A549 (cell line): ENCODE measurements around the gene NEURL1.

Source experiments
- CTCF ChIP-seq: fragments of >200 bp; sonication (Bioruptor Twin); formaldehyde crosslinking; IDR thresholded peaks from 3 replicates; pipeline ENCODE4 v1.5.1; 2016
- EP300 ChIP-seq, 2 experiments: fragments of >200 bp; sonication (Bioruptor Twin); formaldehyde crosslinking; IDR thresholded peaks; 2 replicates in 1 of 2; 3 replicates in 1 of 2; pipeline ENCODE4 v1.6.1; 2016 to 2017
- FOSB ChIP-seq: fragments of 250-450 bp; sonication (Bioruptor Pico); IDR thresholded peaks from 2 replicates; pipeline ENCODE4 v1.5.0; 2020; ENCODE audit warnings: mild to moderate bottlenecking, moderate library complexity
- FOXS1 ChIP-seq: fragments of 250-450 bp; sonication (Bioruptor Pico); IDR thresholded peaks from 2 replicates; pipeline ENCODE4 v1.5.0; 2020; ENCODE audit warnings: mild to moderate bottlenecking, moderate library complexity
- JUN ChIP-seq, 2 experiments: fragments of >200 bp; sonication (Bioruptor Twin); formaldehyde crosslinking; IDR thresholded peaks; 2 replicates in 1 of 2; 3 replicates in 1 of 2; pipeline ENCODE4 v1.6.1; 2016 to 2017
- MYC ChIP-seq: IDR thresholded peaks from 2 replicates; pipeline ENCODE4 v1.6.1; 2012; ENCODE audit warnings: mild to moderate bottlenecking, inconsistent platforms, low read length, improper control_type of control experiment, borderline replicate concordance
- POLR2A ChIP-seq: IDR thresholded peaks from 2 replicates; pipeline ENCODE4 v1.6.1; 2012; ENCODE audit warnings: mild to moderate bottlenecking, low read length
- RFX5 ChIP-seq: fragments of 450-650 bp; IDR thresholded peaks from 2 replicates; pipeline ENCODE4 v1.7.1; 2014; ENCODE audit warnings: antibody characterized with exemption, mild to moderate bottlenecking, moderate library complexity
- RNF2 ChIP-seq: fragments of 200-600 bp; sonication (generic); IDR thresholded peaks from 2 replicates; pipeline ENCODE4 v1.6.1; 2016; ENCODE audit warnings: low read depth, mild to moderate bottlenecking, antibody characterized with exemption, moderate library complexity, borderline replicate concordance
- SREBF2 ChIP-seq: fragments of 450-650 bp; IDR thresholded peaks from 2 replicates; pipeline ENCODE4 v1.6.1; 2014; ENCODE audit warnings: mild to moderate bottlenecking, moderate library complexity
- ZNF302 ChIP-seq: fragments of 250-450 bp; sonication (Bioruptor Pico); IDR thresholded peaks from 2 replicates; pipeline ENCODE4 v1.9.0; 2021; ENCODE audit warnings: inconsistent platforms, mild to moderate bottlenecking, moderate library complexity
- TF ChIP-seq, protein P1 (sequence below): fragments of 150-350 bp; IDR thresholded peaks from 2 replicates; pipeline ENCODE4 v1.6.1; 2014; ENCODE audit warnings: low read depth, mild to moderate bottlenecking, low read length
- TF ChIP-seq, protein P2 (sequence below): fragments of 200-600 bp; sonication (generic); IDR thresholded peaks from 2 replicates; pipeline ENCODE4 v1.6.1; 2016; ENCODE audit warnings: antibody characterized with exemption, mild to moderate bottlenecking, moderate library complexity

- no peak for TF ChIP-seq CTCF
- TF ChIP-seq FOSB: no peak
- TF ChIP-seq, protein P1, sequence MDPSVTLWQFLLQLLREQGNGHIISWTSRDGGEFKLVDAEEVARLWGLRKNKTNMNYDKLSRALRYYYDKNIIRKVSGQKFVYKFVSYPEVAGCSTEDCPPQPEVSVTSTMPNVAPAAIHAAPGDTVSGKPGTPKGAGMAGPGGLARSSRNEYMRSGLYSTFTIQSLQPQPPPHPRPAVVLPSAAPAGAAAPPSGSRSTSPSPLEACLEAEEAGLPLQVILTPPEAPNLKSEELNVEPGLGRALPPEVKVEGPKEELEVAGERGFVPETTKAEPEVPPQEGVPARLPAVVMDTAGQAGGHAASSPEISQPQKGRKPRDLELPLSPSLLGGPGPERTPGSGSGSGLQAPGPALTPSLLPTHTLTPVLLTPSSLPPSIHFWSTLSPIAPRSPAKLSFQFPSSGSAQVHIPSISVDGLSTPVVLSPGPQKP: no peak
- TF ChIP-seq JUN (IDR thresholded peaks at IDR 0.05): no peak
- no peak for TF ChIP-seq EP300 (IDR thresholded peaks at IDR 0.05)
- no peak for TF ChIP-seq RNF2
- TF ChIP-seq POLR2A: no peak
- TF ChIP-seq FOXS1: no peak
- TF ChIP-seq MYC: no peak
- TF ChIP-seq SREBF2: no peak
- no peak for TF ChIP-seq RFX5
- no peak for TF ChIP-seq ZNF302 (CRISPR knock-in tag)
- TF ChIP-seq, protein P2, sequence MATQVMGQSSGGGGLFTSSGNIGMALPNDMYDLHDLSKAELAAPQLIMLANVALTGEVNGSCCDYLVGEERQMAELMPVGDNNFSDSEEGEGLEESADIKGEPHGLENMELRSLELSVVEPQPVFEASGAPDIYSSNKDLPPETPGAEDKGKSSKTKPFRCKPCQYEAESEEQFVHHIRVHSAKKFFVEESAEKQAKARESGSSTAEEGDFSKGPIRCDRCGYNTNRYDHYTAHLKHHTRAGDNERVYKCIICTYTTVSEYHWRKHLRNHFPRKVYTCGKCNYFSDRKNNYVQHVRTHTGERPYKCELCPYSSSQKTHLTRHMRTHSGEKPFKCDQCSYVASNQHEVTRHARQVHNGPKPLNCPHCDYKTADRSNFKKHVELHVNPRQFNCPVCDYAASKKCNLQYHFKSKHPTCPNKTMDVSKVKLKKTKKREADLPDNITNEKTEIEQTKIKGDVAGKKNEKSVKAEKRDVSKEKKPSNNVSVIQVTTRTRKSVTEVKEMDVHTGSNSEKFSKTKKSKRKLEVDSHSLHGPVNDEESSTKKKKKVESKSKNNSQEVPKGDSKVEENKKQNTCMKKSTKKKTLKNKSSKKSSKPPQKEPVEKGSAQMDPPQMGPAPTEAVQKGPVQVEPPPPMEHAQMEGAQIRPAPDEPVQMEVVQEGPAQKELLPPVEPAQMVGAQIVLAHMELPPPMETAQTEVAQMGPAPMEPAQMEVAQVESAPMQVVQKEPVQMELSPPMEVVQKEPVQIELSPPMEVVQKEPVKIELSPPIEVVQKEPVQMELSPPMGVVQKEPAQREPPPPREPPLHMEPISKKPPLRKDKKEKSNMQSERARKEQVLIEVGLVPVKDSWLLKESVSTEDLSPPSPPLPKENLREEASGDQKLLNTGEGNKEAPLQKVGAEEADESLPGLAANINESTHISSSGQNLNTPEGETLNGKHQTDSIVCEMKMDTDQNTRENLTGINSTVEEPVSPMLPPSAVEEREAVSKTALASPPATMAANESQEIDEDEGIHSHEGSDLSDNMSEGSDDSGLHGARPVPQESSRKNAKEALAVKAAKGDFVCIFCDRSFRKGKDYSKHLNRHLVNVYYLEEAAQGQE: no peak
These were observed 1.8 kb downstream of the NEURL1 start for GRCh38 chr10:103495321-103495720.
